ENCODE measurements around the gene PAPOLG. TPM values are rescaled to one million over a fixed set of nuclear protein-coding genes. Genes with fewer than 3 reads are reported as not detected.
A peak's percentile ranks its signal among the peaks of the same experiment; 100 is the strongest.

PAPOLG gene
- total and polyA plus RNA-seq, 9 of the 15 experiments (the other 6 are each of a cell fraction or from before 2014, with no cell fraction given), result 3.9 to 16.3 (median 10.0) TPM

DNA sequence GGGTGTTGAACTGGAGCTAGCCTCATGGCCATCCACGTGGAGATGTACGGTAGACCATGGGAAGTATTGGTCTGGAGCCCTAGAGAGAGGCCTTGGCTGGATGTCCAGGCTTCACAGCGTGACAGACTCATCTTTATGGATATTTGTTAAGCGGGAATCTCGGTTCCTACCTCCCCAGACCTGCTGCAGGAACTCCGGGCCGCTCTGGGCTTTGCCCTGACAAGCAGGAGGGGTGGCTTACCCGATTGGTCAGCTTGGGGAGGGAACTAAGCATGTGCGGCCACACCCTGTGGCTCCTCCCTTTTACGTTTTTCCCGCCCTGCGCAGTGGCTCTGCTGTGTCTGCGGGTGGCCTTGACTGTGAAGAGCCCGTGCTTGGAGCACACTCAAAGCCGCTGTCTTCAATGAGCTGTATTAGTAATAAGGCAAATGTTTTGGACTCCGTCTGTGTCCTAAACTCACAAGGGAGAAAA is 52.3 kb downstream of the PAPOLG start (continued):
- TF ChIP-seq, protein P1, sequence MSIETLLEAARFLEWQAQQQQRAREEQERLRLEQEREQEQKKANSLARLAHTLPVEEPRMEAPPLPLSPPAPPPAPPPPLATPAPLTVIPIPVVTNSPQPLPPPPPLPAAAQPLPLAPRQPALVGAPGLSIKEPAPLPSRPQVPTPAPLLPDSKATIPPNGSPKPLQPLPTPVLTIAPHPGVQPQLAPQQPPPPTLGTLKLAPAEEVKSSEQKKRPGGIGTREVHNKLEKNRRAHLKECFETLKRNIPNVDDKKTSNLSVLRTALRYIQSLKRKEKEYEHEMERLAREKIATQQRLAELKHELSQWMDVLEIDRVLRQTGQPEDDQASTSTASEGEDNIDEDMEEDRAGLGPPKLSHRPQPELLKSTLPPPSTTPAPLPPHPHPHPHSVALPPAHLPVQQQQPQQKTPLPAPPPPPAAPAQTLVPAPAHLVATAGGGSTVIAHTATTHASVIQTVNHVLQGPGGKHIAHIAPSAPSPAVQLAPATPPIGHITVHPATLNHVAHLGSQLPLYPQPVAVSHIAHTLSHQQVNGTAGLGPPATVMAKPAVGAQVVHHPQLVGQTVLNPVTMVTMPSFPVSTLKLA (conservative IDR thresholded peaks at IDR 0.05), result peak in 1 of 2 experiments; percentile 63; a peak in 2 of 4 replicates
- TF ChIP-seq TRIM28 (IDR thresholded peaks at IDR 0.05) (no peak), MAZ (CRISPR knock-in tag; conservative IDR thresholded peaks at IDR 0.05 in 1 of 2, IDR thresholded peaks at IDR 0.05 in 1 of 2) (peak; percentile 9 to 60; a peak in 1 of 4 replicates), E2F8 (IDR thresholded peaks at IDR 0.05; ENCODE audit: low read depth, partially characterized antibody) (peak; percentile 92), ZNF76 (CRISPR knock-in tag; IDR thresholded peaks at IDR 0.05; ENCODE audit: borderline replicate concordance) (no peak), NR2F6 (CRISPR knock-in tag; IDR thresholded peaks at IDR 0.05) (no peak), SETDB1 (IDR thresholded peaks at IDR 0.05; ENCODE audit: low read length) (no peak), SMARCA5 (IDR thresholded peaks at IDR 0.05) (no peak)
- TF ChIP-seq, protein P2, sequence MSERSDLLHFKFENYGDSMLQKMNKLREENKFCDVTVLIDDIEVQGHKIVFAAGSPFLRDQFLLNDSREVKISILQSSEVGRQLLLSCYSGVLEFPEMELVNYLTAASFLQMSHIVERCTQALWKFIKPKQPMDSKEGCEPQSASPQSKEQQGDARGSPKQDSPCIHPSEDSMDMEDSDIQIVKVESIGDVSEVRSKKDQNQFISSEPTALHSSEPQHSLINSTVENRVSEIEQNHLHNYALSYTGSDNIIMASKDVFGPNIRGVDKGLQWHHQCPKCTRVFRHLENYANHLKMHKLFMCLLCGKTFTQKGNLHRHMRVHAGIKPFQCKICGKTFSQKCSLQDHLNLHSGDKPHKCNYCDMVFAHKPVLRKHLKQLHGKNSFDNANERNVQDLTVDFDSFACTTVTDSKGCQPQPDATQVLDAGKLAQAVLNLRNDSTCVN (CRISPR knock-in tag; IDR thresholded peaks at IDR 0.05), result 0 out of 2 replicates have a peak, but pooled peaks have one; percentile 39
- TF ChIP-seq, protein P3, sequence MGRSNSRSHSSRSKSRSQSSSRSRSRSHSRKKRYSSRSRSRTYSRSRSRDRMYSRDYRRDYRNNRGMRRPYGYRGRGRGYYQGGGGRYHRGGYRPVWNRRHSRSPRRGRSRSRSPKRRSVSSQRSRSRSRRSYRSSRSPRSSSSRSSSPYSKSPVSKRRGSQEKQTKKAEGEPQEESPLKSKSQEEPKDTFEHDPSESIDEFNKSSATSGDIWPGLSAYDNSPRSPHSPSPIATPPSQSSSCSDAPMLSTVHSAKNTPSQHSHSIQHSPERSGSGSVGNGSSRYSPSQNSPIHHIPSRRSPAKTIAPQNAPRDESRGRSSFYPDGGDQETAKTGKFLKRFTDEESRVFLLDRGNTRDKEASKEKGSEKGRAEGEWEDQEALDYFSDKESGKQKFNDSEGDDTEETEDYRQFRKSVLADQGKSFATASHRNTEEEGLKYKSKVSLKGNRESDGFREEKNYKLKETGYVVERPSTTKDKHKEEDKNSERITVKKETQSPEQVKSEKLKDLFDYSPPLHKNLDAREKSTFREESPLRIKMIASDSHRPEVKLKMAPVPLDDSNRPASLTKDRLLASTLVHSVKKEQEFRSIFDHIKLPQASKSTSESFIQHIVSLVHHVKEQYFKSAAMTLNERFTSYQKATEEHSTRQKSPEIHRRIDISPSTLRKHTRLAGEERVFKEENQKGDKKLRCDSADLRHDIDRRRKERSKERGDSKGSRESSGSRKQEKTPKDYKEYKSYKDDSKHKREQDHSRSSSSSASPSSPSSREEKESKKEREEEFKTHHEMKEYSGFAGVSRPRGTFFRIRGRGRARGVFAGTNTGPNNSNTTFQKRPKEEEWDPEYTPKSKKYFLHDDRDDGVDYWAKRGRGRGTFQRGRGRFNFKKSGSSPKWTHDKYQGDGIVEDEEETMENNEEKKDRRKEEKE (IDR thresholded peaks at IDR 0.05; ENCODE audit: borderline replicate concordance in 1 of 2, control insufficient read depth in 1 of 2, low read depth in 2 of 2, low read length in 1 of 2), result no peak
- TF ChIP-seq, protein P4, sequence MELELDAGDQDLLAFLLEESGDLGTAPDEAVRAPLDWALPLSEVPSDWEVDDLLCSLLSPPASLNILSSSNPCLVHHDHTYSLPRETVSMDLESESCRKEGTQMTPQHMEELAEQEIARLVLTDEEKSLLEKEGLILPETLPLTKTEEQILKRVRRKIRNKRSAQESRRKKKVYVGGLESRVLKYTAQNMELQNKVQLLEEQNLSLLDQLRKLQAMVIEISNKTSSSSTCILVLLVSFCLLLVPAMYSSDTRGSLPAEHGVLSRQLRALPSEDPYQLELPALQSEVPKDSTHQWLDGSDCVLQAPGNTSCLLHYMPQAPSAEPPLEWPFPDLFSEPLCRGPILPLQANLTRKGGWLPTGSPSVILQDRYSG (tag; conservative IDR thresholded peaks at IDR 0.05; ENCODE audit: low read depth), result peak; percentile 28; the same call in 1 of the 2 replicates
- TF ChIP-seq, protein P5, sequence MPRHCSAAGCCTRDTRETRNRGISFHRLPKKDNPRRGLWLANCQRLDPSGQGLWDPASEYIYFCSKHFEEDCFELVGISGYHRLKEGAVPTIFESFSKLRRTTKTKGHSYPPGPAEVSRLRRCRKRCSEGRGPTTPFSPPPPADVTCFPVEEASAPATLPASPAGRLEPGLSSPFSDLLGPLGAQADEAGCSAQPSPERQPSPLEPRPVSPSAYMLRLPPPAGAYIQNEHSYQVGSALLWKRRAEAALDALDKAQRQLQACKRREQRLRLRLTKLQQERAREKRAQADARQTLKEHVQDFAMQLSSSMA (CRISPR knock-in tag; IDR thresholded peaks at IDR 0.05), result no peak
